Measurements from ENCODE around the gene TBC1D32.
"Not testable (repeated sequence)": the region's sequence is repeated elsewhere in the genome, so short reads cannot be mapped to it uniquely, and the experiment has no call there.

- TF ChIP-seq CTCF (IDR thresholded peaks at IDR 0.05; ENCODE audit: low read length); EZH2 (IDR thresholded peaks at IDR 0.05; ENCODE audit: borderline replicate concordance, low read length): not testable (repeated sequence)
These were observed 291.1 kb downstream of the TBC1D32 start for GRCh38 chr6:121043211-121043610.

Data from OCI-LY1 (cell line).